OCI-M2 (cell line): ENCODE data around the gene TMCC2.
"Not testable (repeated sequence)": the region's sequence is repeated elsewhere in the genome, so short reads cannot be mapped to it uniquely, and the experiment has no call there.

Experiments
- DNase-seq: peaks from one replicate; lab custom pipeline; 2025; ENCODE audit not compliant: unreplicated experiment; lab: John Stamatoyannopoulos, UW

Gene TMCC2, protein sequence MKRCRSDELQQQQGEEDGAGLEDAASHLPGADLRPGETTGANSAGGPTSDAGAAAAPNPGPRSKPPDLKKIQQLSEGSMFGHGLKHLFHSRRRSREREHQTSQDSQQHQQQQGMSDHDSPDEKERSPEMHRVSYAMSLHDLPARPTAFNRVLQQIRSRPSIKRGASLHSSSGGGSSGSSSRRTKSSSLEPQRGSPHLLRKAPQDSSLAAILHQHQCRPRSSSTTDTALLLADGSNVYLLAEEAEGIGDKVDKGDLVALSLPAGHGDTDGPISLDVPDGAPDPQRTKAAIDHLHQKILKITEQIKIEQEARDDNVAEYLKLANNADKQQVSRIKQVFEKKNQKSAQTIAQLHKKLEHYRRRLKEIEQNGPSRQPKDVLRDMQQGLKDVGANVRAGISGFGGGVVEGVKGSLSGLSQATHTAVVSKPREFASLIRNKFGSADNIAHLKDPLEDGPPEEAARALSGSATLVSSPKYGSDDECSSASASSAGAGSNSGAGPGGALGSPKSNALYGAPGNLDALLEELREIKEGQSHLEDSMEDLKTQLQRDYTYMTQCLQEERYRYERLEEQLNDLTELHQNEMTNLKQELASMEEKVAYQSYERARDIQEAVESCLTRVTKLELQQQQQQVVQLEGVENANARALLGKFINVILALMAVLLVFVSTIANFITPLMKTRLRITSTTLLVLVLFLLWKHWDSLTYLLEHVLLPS

DNA sequence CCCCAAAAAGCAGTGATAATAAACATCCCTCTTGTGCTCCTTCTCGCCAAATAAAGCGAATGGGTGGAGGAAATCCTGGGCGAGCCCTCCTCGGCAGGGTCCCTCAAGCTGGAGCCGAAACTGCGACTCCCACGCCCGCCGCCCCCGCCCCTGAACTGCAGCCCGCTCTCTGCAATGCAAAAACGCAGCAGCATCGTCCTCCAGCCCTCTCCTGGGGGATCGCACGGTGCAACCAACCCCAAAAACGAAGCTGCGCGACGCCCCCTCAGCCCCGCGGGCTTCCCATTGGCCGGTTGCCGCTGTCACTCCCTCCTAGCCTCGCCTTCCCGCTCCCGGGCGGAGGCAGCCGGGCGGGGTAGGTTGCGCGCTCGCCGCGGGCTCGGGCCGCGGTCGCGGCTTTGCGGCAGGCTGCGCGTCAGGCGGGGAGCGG lies at the start of gene TMCC2:
Gene TMCC2, plus strand, starts transcription at position 363 of the 430 bp plus-strand sequence. CDS start 619 bp downstream, outside the sequence.
- no peak for DNase-seq

DNA sequence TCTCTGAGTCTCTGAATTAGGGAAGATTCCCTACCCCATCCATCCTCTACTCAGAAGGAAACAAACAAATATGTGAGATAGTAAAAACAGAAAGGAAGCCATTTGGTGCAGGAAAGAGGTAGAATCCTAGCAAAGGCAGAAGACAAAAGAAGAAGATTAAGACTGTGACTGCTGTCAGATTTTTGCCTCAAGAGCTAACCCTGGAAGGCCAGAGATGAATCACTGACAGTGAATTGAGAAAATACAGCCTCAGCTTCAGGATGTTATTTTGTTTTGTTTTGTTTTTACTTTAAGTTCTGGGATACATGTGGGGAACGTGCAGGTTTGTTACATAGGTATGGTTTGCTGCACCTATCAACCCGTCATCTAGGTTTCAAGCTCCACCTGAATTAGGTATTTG lies 47.9 kb upstream of the TMCC2 start:
- DNase-seq, result no peak

- DNase-seq, result not testable (repeated sequence)
Measured at GRCh38 chr1:205180331-205180730, 47.4 kb upstream of the TMCC2 start.

DNA sequence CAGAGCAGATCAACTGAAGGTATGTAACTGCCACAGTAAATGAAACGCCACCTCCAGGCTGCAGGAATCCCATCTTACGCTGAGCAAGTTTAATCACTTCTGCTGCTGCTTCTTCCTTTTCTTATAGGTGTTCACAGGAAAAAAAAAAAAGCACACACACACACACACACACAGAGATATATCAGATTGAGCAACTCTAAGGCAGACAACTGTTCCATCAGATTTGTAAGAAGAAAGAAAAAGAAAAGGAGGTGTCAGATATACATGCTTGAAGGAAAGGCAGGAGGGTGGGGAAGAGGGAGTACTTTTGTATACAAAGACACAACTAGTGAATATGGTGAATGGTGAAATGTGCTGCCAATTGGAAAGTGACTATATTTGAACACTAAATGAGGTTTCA lies 44.8 kb upstream of the TMCC2 start:
- no peak for DNase-seq

DNA sequence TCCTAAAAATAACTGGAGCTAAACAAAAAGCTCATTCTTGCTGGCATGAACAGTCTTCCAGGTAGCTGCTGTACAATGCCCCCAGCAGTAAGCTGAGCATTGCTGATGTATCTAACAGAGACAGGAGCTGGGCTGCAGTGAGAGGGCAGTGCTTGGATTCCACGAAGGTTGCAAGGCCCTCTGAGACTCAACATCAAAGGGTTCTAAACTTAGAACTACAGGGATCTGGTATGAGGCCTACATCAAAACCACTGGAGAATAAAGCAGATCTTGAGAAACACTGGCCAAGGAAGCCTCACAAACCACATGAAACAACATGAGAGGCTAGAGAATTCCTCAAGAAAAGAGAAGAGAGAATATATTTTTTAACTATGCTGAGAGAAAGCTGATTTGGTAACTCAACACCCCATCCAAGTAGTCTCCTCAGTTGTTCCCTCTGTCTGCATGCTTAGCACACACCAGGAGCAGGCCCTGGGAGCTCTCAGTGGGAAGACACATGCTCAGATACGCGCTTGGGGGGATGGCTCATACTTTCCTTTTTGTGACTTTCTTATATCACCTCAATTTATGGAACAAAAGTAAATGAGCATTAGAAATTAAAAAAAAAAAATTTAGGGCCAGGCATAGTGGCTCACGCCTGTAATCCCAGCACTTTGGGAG lies 43.9 kb upstream of the TMCC2 start:
- no peak for DNase-seq

DNA sequence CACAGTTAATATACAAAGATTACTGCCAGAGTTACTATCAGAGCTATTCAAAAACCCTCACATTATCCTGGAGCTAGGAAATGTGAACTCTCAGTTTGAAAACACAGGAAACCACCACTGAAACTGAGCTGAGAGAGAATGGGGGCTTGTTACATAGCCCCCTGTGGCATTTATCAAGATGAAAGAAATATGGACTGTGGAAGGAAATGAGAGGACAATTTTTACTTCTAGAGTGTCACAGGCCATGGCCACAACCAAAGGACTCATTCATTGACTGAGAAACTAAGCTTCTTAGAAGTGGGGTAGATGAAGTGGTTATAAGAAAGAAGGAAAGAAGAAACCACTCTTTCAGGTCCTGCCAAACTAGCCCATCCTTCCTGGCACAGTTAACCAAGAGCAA lies 41.6 kb upstream of the TMCC2 start:
- no peak for DNase-seq

DNA sequence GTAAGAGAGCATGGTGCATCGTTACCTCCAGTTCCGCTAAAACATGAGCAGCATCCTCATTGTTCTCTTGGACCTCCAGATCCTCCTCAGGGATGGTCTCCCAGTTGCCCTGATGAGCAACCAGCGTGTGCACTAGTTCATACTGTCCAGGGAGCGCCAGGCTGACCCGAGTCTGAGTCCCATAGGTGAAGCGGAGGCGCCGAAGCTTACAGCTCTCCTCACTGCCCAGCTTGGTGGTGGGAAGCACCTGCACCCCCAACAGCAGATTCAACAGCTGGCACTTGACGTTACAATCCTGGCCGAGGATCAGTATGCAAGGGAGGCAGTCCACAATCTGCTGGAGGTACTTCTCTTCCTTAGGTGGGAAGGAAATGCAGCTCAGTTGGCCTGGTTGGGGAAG lies 40.3 kb upstream of the TMCC2 start:
- no peak for DNase-seq

DNA sequence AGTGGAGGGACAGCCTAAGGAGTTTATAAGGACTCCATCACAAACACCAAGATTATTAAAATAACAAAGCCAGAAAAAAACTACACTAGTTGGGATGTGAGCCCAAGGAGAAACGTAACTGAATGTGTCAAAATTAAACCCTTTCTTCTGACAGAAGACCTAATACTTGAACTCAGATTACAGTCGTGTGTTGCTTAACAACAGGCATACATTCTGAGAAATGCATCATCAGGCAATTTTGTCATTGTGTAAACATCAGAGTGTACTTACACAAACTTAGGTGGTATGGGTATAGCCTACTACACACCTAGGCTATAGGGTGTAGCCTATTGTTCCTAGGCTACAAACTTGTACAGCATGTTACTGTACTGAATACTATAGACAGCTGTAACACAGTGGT lies 39.6 kb upstream of the TMCC2 start:
- no peak for DNase-seq

DNA sequence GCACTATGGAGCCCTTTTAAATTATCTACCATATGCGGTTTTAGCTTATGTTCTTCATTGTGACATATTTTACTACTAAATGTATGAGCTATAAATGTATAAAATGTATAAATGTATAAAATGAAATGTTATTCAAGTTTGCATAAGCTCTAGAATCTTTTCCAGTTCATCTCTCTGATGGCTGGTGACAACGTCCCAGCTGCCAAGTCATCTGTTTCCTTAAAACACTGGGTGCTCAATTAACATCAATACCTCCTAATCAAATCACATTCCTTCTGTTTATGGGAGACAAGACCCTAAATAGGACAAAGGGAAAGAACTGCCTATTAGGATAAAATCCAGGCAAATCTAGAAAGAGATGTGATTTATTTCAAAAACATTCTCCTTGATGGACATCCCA lies 39.1 kb upstream of the TMCC2 start:
- no peak for DNase-seq

GRCh38 chr1:205189131-205189530 lies 38.6 kb upstream of the TMCC2 start:
- no peak for DNase-seq

DNA sequence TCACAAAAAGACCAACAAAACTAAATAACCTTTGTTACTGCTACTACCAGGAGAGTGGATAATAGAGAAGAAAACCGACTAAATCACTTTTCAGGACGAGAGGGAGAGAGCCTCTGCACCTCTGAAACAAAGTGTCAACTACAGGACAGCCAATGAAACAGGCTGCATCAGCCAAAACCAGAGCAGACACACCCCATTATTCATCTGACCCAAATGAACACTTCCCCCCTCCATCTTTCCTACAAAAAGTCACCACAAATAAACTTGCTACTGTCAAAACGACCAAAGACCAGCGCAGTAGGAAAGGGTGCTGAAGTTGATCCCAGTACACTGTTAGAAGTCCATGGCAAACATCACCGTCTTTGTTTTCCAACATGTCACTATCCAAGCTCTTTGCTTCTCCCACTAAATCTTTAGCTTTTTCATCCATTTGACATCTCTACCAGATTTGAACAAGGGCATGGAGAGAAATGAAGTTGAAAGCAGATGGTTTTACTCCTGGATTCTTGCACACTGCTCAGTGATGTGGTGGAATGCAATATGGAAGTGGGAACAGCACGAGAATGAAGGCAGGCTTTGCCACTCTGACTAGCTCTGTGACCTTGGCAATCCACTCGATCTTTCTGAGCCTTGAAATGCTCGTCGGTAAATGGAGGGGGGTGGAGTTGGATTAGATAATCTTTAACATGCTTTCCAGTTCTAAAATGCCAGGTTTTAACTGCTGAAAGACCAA lies 36.7 kb upstream of the TMCC2 start:
- DNase-seq, result no peak

DNA sequence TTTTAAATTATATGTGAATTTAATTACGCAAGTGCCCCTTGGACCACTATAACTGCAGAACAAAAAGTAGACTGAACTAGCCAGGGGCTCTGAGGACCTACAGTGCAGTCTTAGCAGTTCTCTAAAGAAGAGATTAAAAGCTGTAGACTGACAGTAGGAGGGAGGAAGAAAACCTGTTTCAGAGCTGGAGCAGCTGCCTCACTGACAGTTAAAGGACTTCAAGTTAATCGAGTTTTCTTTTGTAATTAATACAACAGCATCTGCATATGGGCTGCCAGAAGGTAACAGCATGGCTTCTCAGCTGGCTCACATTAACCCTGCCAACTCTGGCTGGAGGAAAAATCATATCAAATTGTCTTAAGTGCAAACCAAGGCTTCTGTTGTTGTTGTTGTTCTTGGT lies 36.1 kb upstream of the TMCC2 start:
- DNase-seq, result no peak

DNA sequence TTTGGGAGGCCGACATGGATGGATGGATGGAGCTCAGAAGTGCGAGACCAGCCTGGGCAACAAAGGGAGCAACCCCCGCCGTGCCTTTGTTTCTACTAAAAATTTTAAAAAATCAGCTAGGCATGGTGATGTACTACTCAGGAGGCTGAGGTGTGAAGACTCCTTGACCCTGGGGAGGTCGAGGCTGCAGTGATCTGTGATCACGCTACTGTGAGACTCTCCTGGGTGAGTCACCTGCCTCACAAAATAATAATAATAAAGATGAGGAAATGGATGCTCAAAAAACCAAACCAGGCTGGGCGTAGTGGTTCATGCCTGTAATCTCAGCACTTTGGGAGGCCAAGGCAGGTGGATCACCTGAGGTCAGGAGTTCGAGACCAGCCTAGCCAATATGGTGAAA lies 35.5 kb upstream of the TMCC2 start:
- no peak for DNase-seq

GRCh38 chr1:205199090-205199930 lies 28.4 kb upstream of the TMCC2 start:
- no peak for DNase-seq

- no peak for DNase-seq
Measured at GRCh38 chr1:205199931-205200299, 27.8 kb upstream of the TMCC2 start.

- DNase-seq, result no peak
Measured at GRCh38 chr1:205204552-205204951, 23.2 kb upstream of the TMCC2 start.

GRCh38 chr1:205205055-205205454 lies 22.7 kb upstream of the TMCC2 start:
- DNase-seq, result no peak

GRCh38 chr1:205208811-205209210 lies 18.9 kb upstream of the TMCC2 start:
- DNase-seq, result no peak

DNA sequence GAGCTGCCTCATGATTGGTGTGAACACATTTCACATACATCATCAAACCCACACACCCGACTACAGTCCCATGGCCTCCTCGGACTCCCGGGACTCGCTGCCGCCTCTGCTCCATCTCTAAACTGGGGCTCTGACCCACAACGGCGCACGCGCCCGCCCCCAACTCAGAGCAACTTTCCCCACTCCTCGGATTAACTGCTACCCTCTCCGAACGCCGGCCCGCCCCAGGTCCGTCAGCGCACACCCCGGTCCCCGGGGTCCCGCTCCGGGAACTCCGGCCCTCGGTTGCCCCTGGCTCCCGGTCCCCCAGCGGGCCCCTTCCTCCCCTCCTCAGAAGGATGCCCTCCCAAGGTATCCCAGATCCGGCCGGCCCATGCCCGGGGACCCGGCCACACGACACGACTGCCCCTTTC lies 17.0 kb upstream of the TMCC2 start:
- DNase-seq, result no peak

GRCh38 chr1:205211169-205211838 lies 16.4 kb upstream of the TMCC2 start, which contains the start of gene DSTYK:
Gene DSTYK (minus strand): TSS chr1:205211702. CDS start chr1:205211535, 167 bp downstream.
- peak; percentile 64 for DNase-seq
